ENCODE data around the gene FOXO3.

Gene FOXO3

GRCh38 chr6:108585359-108585758 lies 24.6 kb downstream of the FOXO3 start:
- ChIA-PET POLR2A (ENCODE audit: low non-redundant PET) (interaction anchor here (0.7 kb wide), 1 partner anchor 27 kb away, joined by 4 read pairs; no protein-coding TSS in a partner anchor), CTCF (interaction anchor here (1.1 kb wide), 1 partner anchor 9 kb away, joined by 4 read pairs; no protein-coding TSS in a partner anchor)
- TF ChIP-seq CTCF (conservative IDR thresholded peaks at IDR 0.05; ENCODE audit: low read depth) = no peak
- H3K27ac ChIP-seq = peak overlapping the region; percentile 49
- no peak for DNase-seq (ENCODE audit: low spot score)

GRCh38 chr6:108585921-108586536 lies 25.3 kb downstream of the FOXO3 start:
- CTCF ChIA-PET = interaction anchor here (1.1 kb wide), 1 partner anchor 10 kb away, joined by 4 read pairs; no protein-coding TSS in a partner anchor
- peak overlapping the region; percentile 49 for H3K27ac ChIP-seq
- DNase-seq (ENCODE audit: low spot score) = no peak
- TF ChIP-seq CTCF (conservative IDR thresholded peaks at IDR 0.05; ENCODE audit: low read depth) = no peak
- POLR2A ChIA-PET (ENCODE audit: low non-redundant PET) = interaction anchor here (0.7 kb wide), 1 partner anchor 28 kb away, joined by 4 read pairs; no protein-coding TSS in a partner anchor

GRCh38 chr6:108587258-108588059 lies 26.7 kb downstream of the FOXO3 start:
- DNase-seq (ENCODE audit: low spot score) = peak; percentile 54
- TF ChIP-seq CTCF (conservative IDR thresholded peaks at IDR 0.05; ENCODE audit: low read depth) = no peak
- peak overlapping the region; percentile 90 for H3K27ac ChIP-seq
- ChIA-PET POLR2A (ENCODE audit: low non-redundant PET) (no interaction called here), CTCF (interaction anchor here (0.7 kb wide), 1 partner anchor 57 kb away, joined by 3 read pairs; no protein-coding TSS in a partner anchor)

DNA sequence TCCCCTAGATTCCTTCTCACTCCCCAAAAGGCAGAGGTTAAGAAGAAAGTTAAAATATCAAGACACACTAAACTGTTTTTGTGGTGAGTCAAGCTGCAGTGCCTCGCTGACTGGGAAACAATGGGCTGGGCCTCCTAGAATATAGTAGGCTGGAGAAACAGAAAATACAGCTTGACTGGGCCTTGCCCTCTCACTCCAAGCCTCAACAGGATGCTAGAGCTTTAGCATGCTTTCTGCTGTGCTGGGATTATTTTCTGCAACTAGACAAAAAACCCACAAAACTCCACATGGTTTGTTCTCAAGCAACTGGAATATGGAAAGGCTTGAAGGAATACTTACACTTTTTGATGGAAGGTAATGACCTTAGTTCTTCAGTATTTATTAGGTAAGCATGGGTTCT lies 27.9 kb downstream of the FOXO3 start:
- no peak for TF ChIP-seq CTCF (conservative IDR thresholded peaks at IDR 0.05; ENCODE audit: low read depth)
- POLR2A ChIA-PET (ENCODE audit: low non-redundant PET) = no interaction called here
- peak; percentile 38 for DNase-seq (ENCODE audit: low spot score)
- CTCF ChIA-PET = interaction anchor here (0.5 to 1.4 kb wide), 2 partner anchors 8 to 158 kb away, joined by 3 to 4 read pairs; no protein-coding TSS in a partner anchor
- H3K27ac ChIP-seq = peak overlapping the region; percentile 95

- peak; percentile 93 for DNase-seq (ENCODE audit: low spot score)
- CTCF ChIA-PET = interaction anchor here (1.4 kb wide), 1 partner anchor 157 kb away, joined by 3 read pairs; no protein-coding TSS in a partner anchor
- TF ChIP-seq CTCF (conservative IDR thresholded peaks at IDR 0.05; ENCODE audit: low read depth) = no peak
- POLR2A ChIA-PET (ENCODE audit: low non-redundant PET) = no interaction called here
- H3K27ac ChIP-seq = peak overlapping the region; percentile 95
Measured at GRCh38 chr6:108589244-108589791, 28.6 kb downstream of the FOXO3 start.

GRCh38 chr6:108591040-108591816 lies 30.5 kb downstream of the FOXO3 start:
- ChIA-PET CTCF (no interaction called here), POLR2A (ENCODE audit: low non-redundant PET) (no interaction called here)
- H3K27ac ChIP-seq = peak overlapping the region; percentile 56
- DNase-seq (ENCODE audit: low spot score) = no peak
- TF ChIP-seq CTCF (conservative IDR thresholded peaks at IDR 0.05; ENCODE audit: low read depth) = no peak
